Panc1 (cell line): Measurements from ENCODE around the gene RHBDL1.

Experiments used
- CTCF ChIP-seq: fragments of 450-650 bp; IDR thresholded peaks from 2 replicates; pipeline ENCODE4 v1.5.1; 2017; ENCODE audit warnings: mild to moderate bottlenecking
- POLR2AphosphoS5 ChIP-seq: IDR thresholded peaks from 2 replicates; pipeline ENCODE4 v1.6.1; 2012; ENCODE audit warnings: mild to moderate bottlenecking, low read depth, low read length, moderate library complexity
- TF ChIP-seq, protein P1 (sequence below), 2 experiments: IDR thresholded peaks; 2 replicates each; pipeline ENCODE4 v1.6.1; 2011 to 2012; ENCODE audit warnings: low read depth in 2 of 2, control low read depth in 1 of 2, low read length in 1 of 2, mild to moderate bottlenecking in 1 of 2, moderate library complexity in 1 of 2; ENCODE audit not compliant: insufficient read depth in 1 of 2

- TF ChIP-seq POLR2AphosphoS5 (no peak), CTCF (no peak)
- TF ChIP-seq, protein P1, sequence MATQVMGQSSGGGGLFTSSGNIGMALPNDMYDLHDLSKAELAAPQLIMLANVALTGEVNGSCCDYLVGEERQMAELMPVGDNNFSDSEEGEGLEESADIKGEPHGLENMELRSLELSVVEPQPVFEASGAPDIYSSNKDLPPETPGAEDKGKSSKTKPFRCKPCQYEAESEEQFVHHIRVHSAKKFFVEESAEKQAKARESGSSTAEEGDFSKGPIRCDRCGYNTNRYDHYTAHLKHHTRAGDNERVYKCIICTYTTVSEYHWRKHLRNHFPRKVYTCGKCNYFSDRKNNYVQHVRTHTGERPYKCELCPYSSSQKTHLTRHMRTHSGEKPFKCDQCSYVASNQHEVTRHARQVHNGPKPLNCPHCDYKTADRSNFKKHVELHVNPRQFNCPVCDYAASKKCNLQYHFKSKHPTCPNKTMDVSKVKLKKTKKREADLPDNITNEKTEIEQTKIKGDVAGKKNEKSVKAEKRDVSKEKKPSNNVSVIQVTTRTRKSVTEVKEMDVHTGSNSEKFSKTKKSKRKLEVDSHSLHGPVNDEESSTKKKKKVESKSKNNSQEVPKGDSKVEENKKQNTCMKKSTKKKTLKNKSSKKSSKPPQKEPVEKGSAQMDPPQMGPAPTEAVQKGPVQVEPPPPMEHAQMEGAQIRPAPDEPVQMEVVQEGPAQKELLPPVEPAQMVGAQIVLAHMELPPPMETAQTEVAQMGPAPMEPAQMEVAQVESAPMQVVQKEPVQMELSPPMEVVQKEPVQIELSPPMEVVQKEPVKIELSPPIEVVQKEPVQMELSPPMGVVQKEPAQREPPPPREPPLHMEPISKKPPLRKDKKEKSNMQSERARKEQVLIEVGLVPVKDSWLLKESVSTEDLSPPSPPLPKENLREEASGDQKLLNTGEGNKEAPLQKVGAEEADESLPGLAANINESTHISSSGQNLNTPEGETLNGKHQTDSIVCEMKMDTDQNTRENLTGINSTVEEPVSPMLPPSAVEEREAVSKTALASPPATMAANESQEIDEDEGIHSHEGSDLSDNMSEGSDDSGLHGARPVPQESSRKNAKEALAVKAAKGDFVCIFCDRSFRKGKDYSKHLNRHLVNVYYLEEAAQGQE (IDR thresholded peaks at IDR 0.05; ENCODE audit: insufficient read depth in 1 of 2, low read depth in 2 of 2, low read length in 1 of 2) = no peak
These were observed 28.7 kb upstream of the RHBDL1 start for GRCh38 chr16:646679-647172.
